GM19238 (cell line): ENCODE measurements around the gene NR1I3.

Experiments
- DNase-seq: peaks from one replicate; pipeline ENCODE4 v3.0.0; 2011; ENCODE audit warnings: low spot score; ENCODE audit not compliant: insufficient read length

Gene NR1I3

GRCh38 chr1:161219078-161219892, 18.7 kb downstream of the NR1I3 start:
- no peak for DNase-seq

DNA sequence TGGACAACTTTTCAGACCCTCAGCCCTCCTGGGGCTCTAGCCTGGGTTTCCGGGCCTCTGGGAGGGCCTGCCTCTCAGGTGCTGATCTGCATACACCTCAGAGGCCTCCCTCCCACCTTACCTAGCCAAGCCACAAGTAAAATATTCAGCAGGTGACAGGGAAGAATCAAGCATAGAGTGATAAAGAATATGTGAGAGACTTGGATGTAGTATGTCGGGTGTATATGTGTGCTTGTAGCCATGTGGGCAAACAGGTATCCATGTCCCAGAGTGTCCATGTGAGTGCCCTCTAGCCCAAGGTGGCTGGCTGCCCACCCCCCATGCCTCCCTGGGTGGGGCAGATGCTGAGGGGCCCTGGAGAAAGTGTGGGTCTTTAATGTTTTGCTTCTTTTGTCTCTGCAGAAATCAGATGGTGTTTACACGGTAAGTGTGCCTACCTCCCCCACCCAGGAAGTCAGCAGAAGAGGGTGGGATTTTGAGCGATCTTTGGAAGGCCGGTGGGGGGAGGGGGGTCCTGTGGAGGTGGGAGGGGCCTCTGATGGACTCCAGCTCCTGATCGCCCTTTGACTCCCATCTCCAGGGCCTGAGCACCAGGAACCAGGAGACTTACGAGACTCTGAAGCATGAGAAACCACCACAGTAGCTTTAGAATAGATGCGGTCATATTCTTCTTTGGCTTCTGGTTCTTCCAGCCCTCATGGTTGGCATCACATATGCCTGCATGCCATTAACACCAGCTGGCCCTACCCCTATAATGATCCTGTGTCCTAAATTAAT, 19.5 kb downstream of the NR1I3 start:
- no peak for DNase-seq

DNA sequence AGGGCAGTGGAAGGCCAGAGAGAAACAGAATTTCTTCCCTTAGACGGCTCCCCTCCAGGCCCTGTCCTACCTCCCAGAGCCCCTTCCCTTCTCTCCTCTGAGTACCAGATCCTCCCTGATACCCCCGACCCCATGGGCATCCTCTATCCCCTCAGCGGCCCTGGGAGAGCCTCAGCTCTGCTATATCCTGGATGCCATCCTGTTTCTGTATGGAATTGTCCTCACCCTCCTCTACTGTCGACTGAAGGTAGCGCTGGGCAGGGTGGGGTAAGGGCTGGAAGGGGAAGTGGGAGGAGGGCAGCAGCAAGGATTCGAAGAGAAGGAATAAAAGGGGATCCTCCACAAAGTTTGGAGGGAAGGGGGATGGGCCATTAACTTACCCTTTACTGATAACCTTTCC, 20.2 kb downstream of the NR1I3 start:
- no peak for DNase-seq

DNA sequence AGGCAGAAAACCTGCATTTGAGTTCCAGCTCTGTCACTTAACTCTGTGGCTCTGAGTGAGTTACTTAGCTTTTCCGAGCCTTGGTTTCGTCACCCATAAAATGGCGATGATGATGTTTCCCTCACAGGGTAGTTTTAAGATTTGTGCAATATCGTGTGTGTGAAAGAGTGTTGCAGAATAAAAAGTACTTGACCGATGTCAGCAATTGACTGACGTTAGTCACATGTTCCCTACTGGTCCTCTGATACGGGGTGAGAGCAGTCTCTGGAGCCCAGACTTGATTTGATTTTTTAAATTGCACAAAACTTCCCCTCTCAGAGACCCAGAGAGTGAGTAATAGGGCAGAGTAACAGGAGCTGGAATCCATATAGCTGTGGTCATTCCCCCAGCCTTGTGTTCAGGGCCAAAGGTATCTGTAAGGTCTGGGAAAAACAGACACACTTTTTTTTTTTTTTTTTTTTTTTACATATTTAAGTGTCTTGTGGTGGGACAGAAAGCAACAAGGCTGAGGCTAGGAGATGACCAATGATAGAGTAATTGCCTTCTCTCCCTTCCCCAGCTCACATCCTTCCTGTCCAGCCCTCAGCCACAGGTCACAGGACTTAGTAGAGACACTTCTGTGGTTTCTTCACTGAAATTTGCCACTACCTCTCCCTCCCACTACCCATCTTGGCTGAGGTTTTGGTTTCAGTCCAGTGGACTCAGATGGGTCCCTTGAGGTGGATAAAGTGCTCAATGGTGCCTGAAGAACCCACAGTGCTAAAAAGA, 20.9 kb downstream of the NR1I3 start:
- DNase-seq, result peak; percentile 36

DNA sequence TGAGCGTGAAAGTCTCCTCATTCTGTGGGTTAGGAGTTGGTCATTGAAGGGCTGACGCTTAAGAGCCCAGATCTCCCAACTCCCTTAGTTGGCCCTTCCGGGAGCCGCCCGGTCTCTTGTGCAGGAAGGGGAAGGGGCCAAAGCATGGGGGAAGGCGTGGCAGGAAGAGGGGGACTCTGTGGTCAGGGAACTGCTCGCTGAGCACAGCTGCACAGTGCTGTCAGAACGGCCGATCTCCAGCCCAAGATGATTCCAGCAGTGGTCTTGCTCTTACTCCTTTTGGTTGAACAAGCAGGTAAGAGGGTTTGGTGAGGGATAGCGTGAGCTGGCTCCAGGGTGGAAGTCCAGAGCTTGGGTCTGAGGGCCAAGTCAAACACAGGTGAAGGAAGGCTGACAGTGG, 22.9 kb downstream of the NR1I3 start, which contains the start of gene FCER1G:
Gene FCER1G (plus strand): TSS at position 220 of the 400 bp plus-strand sequence. CDS start 27 bp downstream, at position 247.
- DNase-seq, result no peak

GRCh38 chr1:161214369-161214768, 23.6 kb downstream of the NR1I3 start:
- DNase-seq, result no peak

DNA sequence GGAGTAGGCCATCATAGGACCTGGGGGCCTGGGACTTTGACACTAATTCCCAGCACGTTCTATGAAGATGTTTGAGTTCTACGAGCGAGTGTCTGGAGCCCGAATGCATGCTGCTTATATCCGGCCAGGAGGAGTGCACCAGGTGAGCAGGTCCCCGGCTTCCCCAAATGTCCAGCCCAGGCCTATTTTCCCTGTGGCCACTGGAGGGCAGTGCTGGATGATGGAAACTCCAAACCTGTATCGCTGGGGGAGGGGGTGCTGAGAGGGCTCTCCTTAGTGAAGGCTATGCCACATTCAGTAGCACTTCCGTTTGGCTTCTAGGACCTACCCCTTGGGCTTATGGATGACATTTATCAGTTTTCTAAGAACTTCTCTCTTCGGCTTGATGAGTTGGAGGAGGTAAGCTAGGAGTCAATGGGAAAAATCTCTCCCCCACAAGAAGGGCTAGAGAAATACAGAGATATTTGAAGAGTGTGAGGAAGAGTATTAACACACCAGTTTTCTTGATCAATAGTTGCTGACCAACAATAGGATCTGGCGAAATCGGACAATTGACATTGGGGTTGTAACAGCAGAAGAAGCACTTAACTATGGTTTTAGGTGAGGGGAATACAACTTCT, 28.1 kb downstream of the NR1I3 start:
- DNase-seq, result peak; percentile 63

DNA sequence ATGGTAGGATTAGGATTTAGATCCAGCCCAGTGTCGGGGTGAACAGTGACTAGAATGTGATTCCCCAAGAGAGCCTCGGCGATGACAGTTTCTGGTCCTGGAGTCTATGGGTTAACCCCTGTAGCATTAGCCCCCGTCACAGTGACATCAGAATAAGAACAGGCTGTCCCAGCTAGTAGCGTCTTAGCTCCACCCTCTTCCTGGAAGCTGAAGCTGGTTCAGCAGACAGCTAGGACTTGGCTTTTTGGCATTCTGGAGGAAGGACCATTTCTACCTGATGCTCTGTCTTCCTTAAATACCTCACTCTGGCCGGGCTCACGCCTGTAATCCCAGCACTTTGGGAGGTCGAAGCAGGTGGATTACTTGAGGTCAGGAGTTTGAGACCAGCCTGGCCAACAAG, 30.8 kb downstream of the NR1I3 start:
- DNase-seq, result no peak

DNA sequence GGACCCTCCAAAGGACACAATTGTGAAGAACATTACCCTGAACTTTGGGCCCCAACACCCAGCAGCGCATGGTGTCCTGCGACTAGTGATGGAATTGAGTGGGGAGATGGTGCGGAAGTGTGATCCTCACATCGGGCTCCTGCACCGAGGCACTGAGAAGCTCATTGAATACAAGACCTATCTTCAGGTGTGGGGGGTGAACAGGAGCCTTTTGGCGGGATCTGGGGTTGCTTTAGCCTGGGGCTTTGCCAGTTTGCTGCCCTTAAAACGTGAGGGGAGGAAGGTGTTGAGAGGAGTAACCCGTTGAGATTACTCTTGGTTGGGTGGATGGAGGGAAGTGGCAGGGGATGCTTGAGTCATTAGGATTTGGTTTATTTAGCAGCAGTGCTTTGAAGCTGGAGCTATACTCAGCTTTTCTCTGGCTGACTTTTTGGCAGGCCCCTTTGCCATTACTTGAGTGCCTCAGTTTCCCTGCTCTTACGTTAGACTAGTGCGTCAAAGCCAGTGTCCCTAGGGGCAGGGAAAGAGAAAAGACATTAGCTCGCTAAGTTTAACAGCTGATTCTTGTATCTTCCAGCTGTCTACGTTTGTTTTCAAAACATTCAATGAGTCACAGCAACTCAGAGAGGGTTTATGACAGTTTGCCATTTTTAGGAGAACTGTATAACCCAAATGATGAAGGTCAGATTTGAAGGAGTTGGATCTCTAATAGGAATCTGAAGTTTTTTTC, 31.4 kb downstream of the NR1I3 start:
- DNase-seq, result no peak

GRCh38 chr1:161201836-161202712, 35.9 kb downstream of the NR1I3 start, which contains the start of gene NDUFS2:
Gene NDUFS2, plus strand, starts transcription at chr1:161202367. Its CDS starts 19 bp downstream, at chr1:161202386.
- DNase-seq, result peak; percentile 96

- no peak for DNase-seq
Measured at GRCh38 chr1:161200992-161201835, 36.8 kb downstream of the NR1I3 start.

GRCh38 chr1:161200421-161200991, 37.5 kb downstream of the NR1I3 start:
- no peak for DNase-seq

- DNase-seq, result no peak
Measured at GRCh38 chr1:161199506-161200139, 38.4 kb downstream of the NR1I3 start.

GRCh38 chr1:161198897-161199431, 39.0 kb downstream of the NR1I3 start, which contains the start of gene ADAMTS4:
Gene ADAMTS4, minus strand, starts transcription at chr1:161199054. Its CDS starts 427 bp downstream, at chr1:161198627.
- no peak for DNase-seq

DNA sequence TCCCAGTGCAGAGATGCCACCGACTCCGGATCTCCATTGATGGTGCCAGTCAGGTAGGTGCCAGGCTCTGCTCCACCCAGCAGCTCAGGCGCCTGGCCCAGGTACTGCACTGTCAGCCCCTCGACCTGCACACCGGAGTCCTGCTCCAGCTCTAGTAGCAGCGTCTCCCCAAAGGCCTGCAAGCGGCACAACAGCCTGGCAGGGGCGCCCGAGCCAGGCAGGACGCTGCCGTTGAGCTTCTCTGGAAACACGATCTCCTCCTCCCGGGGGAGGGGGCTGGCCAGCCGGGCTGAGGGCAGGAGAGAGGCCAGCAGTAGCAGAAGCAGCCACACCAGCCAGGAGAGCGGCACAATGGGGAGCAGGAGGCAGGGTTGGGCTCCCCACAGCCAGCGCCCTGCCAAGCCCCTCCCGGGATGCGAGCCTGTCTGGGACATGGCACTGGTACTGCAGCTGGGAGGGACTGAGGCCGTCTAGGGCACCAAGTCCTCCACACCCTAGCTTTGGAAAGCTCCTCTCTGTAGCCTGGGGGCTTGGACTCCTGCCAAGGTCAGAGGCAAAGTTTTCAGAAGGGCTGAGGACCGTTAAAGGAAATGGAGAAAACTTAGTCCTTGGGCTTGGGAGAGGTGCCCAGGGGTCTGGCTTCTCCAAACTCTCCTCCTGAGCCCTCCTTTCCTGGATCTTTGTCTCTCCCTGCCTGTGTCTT, 39.7 kb downstream of the NR1I3 start:
- no peak for DNase-seq

DNA sequence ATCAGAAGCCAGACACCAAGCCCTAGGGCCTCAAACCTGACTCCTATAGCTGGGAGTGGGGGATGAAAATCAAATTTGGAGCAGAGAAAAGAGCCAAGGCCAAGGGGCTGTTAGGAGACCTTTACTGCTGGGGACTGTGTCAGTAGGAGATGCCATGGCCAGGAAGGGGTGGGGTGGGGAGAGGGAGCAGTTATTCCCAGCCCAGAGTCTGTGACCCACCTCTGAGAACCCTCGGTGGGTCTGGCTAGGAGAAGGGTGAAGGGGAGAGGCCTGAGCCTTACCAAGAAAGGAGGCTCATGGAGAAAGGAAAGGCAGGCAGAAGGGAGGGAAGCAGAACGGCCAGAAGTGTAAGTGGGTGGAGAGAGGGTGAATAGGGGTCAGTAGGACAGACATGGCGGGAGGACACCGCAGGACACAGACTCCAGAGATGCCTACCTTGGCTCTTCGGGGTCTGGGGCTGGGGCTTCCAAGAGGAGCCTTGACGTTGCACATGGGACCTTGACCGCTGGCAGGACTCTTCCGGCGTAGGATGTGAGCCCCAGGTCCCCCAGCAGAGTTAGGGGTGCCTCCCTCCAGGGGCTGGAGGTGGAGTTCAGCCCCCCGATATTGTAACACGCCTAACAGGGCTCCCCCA, 40.3 kb downstream of the NR1I3 start:
- DNase-seq, result no peak
